Panc1 (cell line): ENCODE measurements around the gene APP. TPM values are rescaled to one million over a fixed set of nuclear protein-coding genes. Genes with fewer than 3 reads are reported as not detected.
A peak's percentile ranks its signal among the peaks of the same experiment; 100 is the strongest.

Experiments used
- ATAC-seq: fragments of 200-7000 bp; cut with Tn5 transposase; 2 replicates; pipeline ENCODE4 v1.9.1; 2020; ENCODE audit warnings: mild to moderate bottlenecking, moderate library complexity
- BruUV-seq: library from RNA; stranded (reverse); fragments of 400-500 nt; replicated peaks from 2 replicates; lab custom pipeline; 2021; lab: Mats Ljungman, UMichigan
- CTCF ChIA-PET: fragments of 300-600 bp; sonication (Branson Sonifier 250); formaldehyde crosslinking; loops from one replicate; lab custom pipeline; 2022; ENCODE audit warnings: antibody characterized with exemption; lab: Charles Lee
- POLR2A ChIA-PET: fragments of 300-600 bp; sonication (Branson Sonifier 250); formaldehyde crosslinking; loops from one replicate; lab custom pipeline; 2022; ENCODE audit warnings: antibody characterized with exemption; lab: Charles Lee
- DNase-seq: peaks from one replicate; pipeline ENCODE4 v3.0.0-alpha.2; 2010; ENCODE audit warnings: low read depth, low spot score
- H3K27ac ChIP-seq: 2 replicates; pipeline ENCODE4 v1.5.1; 2011; ENCODE audit warnings: mild to moderate bottlenecking, low read length, inconsistent platforms
- H3K27me3 ChIP-seq: fragments of 200-500 bp; sonication (Bioruptor generic); 2 replicates; pipeline ENCODE4 v1.6.0; 2014; ENCODE audit warnings: low read length, inconsistent platforms; ENCODE audit not compliant: control insufficient read depth, insufficient read depth
- H3K36me3 ChIP-seq: fragments of 200-500 bp; sonication (Bioruptor generic); 2 replicates; pipeline ENCODE4 v1.5.1; 2014; ENCODE audit warnings: inconsistent platforms, mild to moderate bottlenecking, low read length, moderate library complexity; ENCODE audit not compliant: control insufficient read depth, insufficient read depth
- H3K4me1 ChIP-seq: 2 replicates; pipeline ENCODE4 v1.5.1; 2011; ENCODE audit warnings: inconsistent platforms, mild to moderate bottlenecking, low read length, moderate library complexity; ENCODE audit not compliant: control insufficient read depth, insufficient read depth
- H3K4me3 ChIP-seq, 2 experiments: 2 replicates each; pipeline ENCODE4 v1.5.1; 2011 to 2012; ENCODE audit warnings: low read depth in 2 of 2, low read length in 2 of 2, mild to moderate bottlenecking in 2 of 2, inconsistent platforms in 1 of 2, moderate library complexity in 1 of 2
- H3K9me3 ChIP-seq: fragments of 200-500 bp; sonication (Bioruptor generic); 2 replicates; pipeline ENCODE4 v1.5.1; 2014; ENCODE audit warnings: low read depth, mild to moderate bottlenecking, inconsistent platforms, low read length, moderate library complexity; ENCODE audit not compliant: control insufficient read depth, insufficient read depth
- CTCF ChIP-seq: fragments of 450-650 bp; IDR thresholded peaks from 2 replicates; pipeline ENCODE4 v1.5.1; 2017; ENCODE audit warnings: mild to moderate bottlenecking
- POLR2AphosphoS5 ChIP-seq: IDR thresholded peaks from 2 replicates; pipeline ENCODE4 v1.6.1; 2012; ENCODE audit warnings: mild to moderate bottlenecking, low read depth, low read length, moderate library complexity
- REST ChIP-seq, 2 experiments: IDR thresholded peaks; 2 replicates each; pipeline ENCODE4 v1.6.1; 2011 to 2012; ENCODE audit warnings: low read depth in 2 of 2, control low read depth in 1 of 2, low read length in 1 of 2, mild to moderate bottlenecking in 1 of 2, moderate library complexity in 1 of 2; ENCODE audit not compliant: insufficient read depth in 1 of 2
- SIN3A ChIP-seq: IDR thresholded peaks from 2 replicates; pipeline ENCODE4 v1.6.1; 2012; ENCODE audit warnings: low read depth, mild to moderate bottlenecking, low read length, moderate library complexity, borderline replicate concordance; ENCODE audit not compliant: insufficient read depth
- TCF7L2 ChIP-seq: IDR thresholded peaks from 2 replicates; pipeline ENCODE4 v1.6.1; 2011; ENCODE audit warnings: mild to moderate bottlenecking, low read depth, low read length, inconsistent platforms
- in situ Hi-C: cut with HindIII; loops from 2 replicates; pipeline ENCODE4 v1.10.0; 2016; ENCODE audit warnings: low sequenced_read_pairs, low pct_unique_long_range_greater_than_20kb
- intact Hi-C: fragments of 100-400 bp; cut with micrococcal nuclease; formaldehyde crosslinking; loops from one replicate; pipeline ENCODE4 v1.10.0; 2022; ENCODE audit not compliant: unreplicated experiment
- total RNA-seq: library from RNA; stranded (reverse); gene quantifications from one replicate; pipeline ENCODE4 v1.2.1, GENCODE V29; 2021; ENCODE audit not compliant: unreplicated experiment

APP gene
- total RNA-seq, 1 experiment from 2014 or later: 542 TPM

- Histone ChIP-seq H3K4me1 (peaks cover 52% of the 10 kb centered on the region), H3K27me3 (no peaks in the 10 kb centered on the region), H3K27ac (0 out of 2 replicates have a peak overlapping the region, but pooled peaks have one; percentile 78), H3K9me3 (no peaks in the 10 kb centered on the region), H3K4me3 (no peak overlapping the region), H3K36me3 (no peaks in the 10 kb centered on the region)
- TF ChIP-seq TCF7L2 (no peak), SIN3A (no peak)
- POLR2A ChIA-PET: no interaction called here
- intact Hi-C loops (no loop called here), in situ Hi-C loops (no loop called here)
- BruUV-seq: no TSS peak
- CTCF ChIA-PET: no interaction called here
- DNase-seq (peak; percentile 32), ATAC-seq (no peak)
Measured at GRCh38 chr21:26137379-26138060, 33.0 kb downstream of the APP start.

GRCh38 chr21:26136671-26137070, 33.9 kb downstream of the APP start:
- Histone ChIP-seq H3K9me3 (no peaks in the 10 kb centered on the region), H3K27me3 (no peaks in the 10 kb centered on the region), H3K36me3 (no peaks in the 10 kb centered on the region), H3K4me3 (no peak overlapping the region), H3K27ac (no peak overlapping the region; the same call in 1 of the 2 replicates), H3K4me1 (peaks cover 56% of the 10 kb centered on the region)
- no peak for TF ChIP-seq POLR2AphosphoS5
- no peak for TF ChIP-seq CTCF
- no peak for TF ChIP-seq TCF7L2
- no peak for TF ChIP-seq REST (IDR thresholded peaks at IDR 0.05; ENCODE audit: insufficient read depth in 1 of 2, low read depth in 2 of 2, low read length in 1 of 2)
- no peak for TF ChIP-seq SIN3A
- intact Hi-C loops (no loop called here), in situ Hi-C loops (no loop called here)
- ATAC-seq (no peak), DNase-seq (no peak)
- BruUV-seq: no TSS peak
- ChIA-PET POLR2A (no interaction called here), CTCF (no interaction called here)

- DNase-seq (no peak), ATAC-seq (no peak)
- Histone ChIP-seq H3K4me3 (no peak overlapping the region), H3K36me3 (no peaks in the 10 kb centered on the region), H3K27me3 (no peaks in the 10 kb centered on the region), H3K27ac (0 out of 2 replicates have a peak overlapping the region, but pooled peaks have one; percentile 12), H3K9me3 (no peaks in the 10 kb centered on the region), H3K4me1 (peaks cover 47% of the 10 kb centered on the region)
- POLR2A ChIA-PET: no interaction called here
- in situ Hi-C loops (no loop called here), intact Hi-C loops (no loop called here)
- no peak for TF ChIP-seq REST (IDR thresholded peaks at IDR 0.05; ENCODE audit: insufficient read depth in 1 of 2, low read depth in 2 of 2, low read length in 1 of 2)
- no peak for TF ChIP-seq TCF7L2
- no peak for TF ChIP-seq POLR2AphosphoS5
- no peak for TF ChIP-seq SIN3A
- TF ChIP-seq CTCF: no peak
- no TSS peak for BruUV-seq
- CTCF ChIA-PET: no interaction called here
Measured at GRCh38 chr21:26135520-26135919, 35.0 kb downstream of the APP start.
